NCI-H510A (cell line): ENCODE data around the gene GORAB.

Source experiments
- DNase-seq: peaks from one replicate; lab custom pipeline; 2025; lab: John Stamatoyannopoulos, UW

The GORAB gene

GRCh38 chr1:170538687-170539086 lies 6.7 kb downstream of the GORAB start:
- no peak for DNase-seq

DNA sequence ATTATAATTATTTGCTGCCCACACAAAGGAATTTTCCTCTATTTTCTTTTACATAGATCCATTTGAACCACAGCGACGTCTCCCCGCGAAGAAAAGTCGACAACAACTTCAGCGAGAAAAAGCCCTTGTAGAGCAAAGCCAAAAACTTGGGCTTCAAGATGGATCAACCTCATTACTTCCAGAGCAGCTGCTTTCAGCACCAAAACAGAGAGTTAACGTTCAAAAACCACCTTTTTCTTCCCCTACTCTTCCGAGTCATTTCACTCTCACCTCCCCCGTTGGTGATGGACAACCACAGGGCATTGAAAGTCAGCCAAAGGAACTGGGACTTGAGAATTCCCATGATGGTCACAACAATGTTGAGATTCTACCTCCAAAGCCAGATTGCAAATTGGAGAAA lies 7.2 kb downstream of the GORAB start:
- DNase-seq, result no peak

DNA sequence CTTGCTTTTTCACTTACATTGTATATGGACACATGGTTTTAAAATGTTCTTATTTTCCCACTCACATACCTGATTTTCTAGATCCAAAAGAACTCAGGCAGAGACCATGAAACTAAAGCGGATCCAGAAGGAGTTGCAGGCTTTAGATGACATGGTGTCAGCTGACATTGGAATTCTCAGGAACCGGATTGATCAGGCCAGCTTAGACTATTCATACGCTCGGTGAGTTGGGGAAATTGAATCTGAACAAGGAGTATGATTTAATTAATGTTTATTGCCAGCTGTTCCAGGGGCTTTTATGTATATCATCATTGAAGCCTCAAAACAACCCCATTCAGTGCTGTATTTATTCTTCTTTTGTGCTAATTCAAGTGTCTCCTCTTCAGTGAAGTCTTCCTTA lies 12.7 kb downstream of the GORAB start:
- DNase-seq, result no peak

DNA sequence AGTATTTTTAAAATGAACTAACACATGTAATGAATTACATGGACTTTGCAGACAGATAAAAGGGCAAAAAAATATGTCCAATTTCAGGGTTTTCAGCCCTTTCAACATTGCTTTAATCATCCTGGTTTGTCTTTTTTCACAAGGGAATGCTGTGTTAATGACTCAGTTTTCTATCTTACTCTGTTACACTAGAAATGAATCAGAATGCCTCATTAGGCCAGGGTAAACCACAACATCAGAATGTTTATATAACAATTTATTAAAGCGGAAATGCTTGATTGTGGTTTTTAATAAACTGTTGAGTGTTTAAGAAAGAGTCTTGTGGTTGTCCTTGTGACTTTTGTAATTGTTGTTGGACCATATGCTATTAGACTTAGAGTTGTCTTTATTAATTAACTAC lies 13.5 kb downstream of the GORAB start:
- no peak for DNase-seq

DNA sequence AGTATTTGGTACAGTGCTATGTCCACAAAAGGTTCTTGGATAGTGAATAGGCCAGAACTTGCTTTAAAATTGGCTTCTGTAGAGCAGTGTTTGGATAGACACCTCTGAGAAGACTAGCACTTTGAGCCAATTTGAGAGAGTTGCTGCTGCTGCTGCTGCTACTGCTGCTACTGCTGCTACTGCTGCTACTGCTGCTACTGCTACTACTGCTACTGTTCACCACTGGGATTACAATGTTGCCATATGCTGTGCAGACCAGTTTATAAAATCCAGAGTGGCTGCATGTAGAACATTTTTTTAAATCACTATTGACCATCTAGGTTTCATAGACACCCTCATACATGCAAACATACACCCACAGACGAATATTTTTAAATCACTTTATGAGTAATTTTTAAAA lies 15.3 kb downstream of the GORAB start:
- no peak for DNase-seq

GRCh38 chr1:170548497-170548896 lies 16.5 kb downstream of the GORAB start:
- DNase-seq, result no peak

GRCh38 chr1:170555370-170555769 lies 23.4 kb downstream of the GORAB start:
- DNase-seq, result no peak

DNA sequence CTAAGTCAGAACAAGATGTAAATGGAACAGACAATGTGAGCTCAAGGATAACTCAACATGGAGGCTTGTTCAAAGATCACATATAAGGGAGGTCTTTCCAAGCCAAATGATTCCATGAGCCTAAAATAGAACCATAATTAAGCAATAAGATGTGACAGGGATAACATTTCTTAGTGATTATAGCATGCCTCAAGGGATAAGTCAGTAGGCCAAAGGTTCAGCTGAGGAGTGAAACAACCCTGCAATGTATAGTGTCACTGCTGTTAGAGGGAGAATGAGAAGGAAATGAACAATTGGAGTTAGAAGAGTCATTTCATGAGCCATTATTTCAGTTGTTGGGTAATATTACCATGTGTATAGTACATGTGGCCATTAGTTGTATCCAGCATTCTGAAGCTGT lies 25.0 kb downstream of the GORAB start:
- no peak for DNase-seq

DNA sequence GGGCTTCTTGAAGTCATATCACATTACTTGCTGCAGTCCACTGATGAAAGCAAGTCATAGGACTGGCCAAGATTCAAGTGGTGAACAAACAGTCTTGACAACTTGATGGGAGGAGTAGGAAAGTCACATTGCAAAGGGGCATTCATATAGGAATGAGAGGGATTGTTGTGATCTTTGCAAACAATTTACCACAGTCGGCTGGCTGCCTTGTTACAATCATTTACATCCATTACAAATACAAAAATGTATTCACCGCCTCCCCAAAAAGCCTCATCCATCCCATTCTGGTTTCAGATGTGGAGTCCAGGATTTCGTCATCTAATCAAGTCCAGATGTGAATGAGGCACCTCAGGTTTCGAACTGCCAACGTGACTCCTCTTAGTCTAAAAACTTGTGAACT lies 26.8 kb downstream of the GORAB start:
- no peak for DNase-seq

GRCh38 chr1:170559166-170559565 lies 27.2 kb downstream of the GORAB start:
- DNase-seq, result no peak

DNA sequence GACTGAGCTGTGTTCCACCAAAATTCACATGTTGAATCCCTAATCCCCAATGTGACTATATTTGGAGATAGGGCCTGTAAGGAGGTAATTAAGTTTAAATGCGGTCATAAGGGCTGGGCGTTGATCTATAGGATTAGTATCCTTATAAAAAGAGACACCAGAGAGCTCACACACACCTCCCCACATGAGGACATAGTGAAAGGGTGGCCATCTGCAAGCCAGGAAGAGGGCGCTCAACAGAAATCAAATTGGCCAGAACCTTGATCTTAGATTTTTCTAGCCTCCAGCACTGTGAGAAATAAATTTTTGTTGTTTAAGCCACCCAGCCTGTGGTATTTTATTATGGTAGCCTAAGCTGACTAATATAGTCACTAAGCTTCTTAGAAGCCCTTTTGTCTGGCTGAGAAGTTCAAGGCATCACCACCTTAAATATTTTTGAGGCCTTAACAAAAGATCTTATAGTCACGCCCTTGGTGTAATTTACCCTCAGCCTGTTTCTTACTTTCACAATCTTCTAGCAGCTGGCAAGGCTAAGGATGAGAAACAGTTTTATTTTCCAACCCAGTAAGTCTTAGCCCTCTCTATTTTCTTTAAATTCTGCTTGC lies 28.8 kb downstream of the GORAB start:
- no peak for DNase-seq

- no peak for DNase-seq
Observed at GRCh38 chr1:170562646-170563338, 30.8 kb downstream of the GORAB start.

DNA sequence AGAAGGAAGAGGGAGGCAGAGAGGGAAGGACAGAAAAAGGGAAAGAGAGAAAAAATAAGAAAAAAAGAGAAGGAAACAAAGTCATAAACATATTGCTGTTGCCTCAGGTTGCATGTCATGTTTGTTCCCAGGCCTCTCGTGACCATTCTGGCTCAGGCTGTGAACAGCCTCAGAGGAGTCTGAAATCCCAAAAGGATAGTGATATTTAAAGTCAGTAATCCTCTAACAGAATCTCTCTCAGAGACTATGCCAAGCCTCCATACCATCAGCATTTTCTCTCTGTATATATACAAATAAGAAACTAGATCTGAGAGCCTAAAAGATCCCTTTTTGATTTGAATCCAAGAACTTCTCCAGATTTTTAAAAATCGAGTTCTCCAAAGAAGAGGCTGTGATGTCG lies 35.2 kb downstream of the GORAB start:
- no peak for DNase-seq

GRCh38 chr1:170568197-170568596 lies 36.2 kb downstream of the GORAB start:
- DNase-seq, result no peak

DNA sequence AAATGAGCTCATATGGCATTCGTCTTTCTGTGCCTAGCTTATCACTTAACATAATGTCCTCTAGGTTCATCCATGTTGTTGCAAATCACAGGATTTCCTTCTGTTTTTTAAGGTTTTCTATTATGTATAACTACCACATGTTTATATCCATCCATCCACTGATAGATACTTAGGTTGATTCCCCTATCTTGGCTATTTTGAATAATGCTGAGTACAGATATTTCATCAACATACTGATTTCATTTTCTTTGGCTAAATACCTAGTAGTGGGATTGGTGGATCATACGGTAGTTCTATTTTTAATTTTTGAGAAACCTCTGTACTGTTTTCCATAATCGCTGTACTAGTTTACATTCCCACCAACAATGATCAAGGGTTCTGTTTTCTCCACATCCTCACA lies 45.0 kb downstream of the GORAB start:
- no peak for DNase-seq

GRCh38 chr1:170578359-170578758 lies 46.4 kb downstream of the GORAB start:
- no peak for DNase-seq

DNA sequence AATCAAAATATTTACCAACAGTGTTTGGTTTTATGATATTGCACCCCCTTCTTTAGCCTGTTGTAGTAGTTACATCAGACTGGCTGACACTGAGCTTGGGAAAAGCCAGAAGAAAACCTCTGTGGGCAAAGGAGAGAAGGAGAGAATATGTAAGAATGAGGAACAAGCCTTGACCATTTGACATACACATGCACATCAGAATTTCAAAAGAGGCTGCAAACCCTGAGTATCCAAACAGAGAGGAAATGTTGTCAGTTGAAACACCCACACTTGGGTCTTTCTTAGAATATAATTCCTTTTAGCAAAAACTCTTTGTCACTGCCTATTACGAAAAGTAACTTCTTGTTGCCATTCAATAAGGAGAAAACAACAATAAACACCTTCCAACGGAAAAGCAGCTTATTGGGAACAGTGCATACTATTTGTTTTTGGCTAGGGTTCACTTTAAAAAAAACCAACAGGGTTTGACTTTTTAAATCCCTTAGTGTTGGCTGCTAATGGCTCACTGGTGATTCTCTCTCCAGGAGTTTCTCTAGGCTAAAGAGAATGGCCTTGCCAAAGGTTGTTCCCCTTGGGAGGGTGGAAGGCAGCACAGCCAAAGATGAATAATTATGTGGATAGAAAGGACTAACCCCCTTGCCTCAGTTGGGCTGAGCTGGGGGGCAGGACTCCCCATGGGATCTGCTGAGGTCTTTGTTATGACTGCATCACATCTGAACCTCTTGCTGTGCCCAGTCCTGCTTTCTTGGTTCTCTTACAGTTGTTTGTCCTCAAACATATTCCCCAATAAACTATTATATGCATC lies 48.9 kb downstream of the GORAB start:
- no peak for DNase-seq

GRCh38 chr1:170583186-170583585 lies 51.2 kb downstream of the GORAB start:
- DNase-seq, result no peak

DNA sequence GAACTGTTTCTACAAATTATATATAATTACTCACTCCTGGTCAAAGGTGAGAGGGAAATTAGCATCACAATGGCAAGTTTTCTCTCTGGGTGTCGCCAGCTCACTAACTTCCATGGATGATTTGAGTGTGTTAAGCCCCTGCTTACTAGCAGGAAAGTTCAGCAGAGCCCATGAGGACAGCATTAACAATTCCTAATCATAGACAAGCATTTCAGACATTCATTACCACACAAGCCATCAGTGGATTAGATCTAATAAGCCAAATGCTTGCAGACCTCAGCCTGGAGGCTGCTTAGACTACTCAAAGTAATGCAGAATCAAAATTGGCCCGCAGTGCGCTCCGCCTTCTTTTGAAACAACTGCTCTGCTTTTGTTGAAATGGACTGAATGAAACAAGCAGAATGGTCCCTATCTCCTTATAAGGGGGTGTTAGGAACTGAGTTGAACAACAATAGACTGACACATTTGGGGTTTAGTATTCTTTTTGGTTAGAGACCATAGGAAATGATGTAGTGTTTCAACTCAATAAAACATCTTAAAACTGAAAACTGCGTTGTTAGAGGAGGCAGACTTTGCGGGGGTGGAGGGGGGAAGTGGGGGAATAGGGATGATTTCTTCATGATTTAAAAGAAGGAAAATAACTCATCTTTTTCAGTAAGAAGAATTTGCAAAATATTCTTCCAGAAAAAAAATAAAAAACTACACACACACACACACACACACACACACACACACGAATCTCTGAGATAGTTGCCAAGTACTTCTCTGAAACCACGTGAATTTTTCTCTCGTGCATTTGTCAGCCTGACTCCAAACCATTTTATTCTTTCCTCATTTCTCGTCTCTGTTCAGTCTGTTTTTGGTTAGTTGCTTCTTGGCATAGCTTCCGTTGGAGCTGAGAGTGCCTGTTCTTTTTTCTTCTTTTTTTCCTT lies 54.6 kb downstream of the GORAB start:
- DNase-seq, result no peak

DNA sequence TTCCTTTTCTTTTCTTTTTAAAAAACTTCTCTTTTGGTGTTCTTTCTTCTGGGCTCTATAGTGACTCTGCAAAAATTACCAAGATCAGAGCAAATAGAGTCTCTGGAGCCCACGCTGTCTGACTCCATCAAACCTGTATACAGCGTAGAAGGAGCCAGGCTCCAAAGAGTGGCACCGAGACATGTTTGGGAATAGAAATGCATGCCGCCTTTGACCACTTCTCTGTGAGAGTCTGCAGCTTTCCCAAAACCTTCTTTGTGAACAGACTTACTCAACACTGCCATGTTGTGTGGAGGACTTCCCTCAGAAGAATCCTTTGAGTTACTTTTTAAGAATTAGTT lies 55.3 kb downstream of the GORAB start:
- DNase-seq, result no peak

DNA sequence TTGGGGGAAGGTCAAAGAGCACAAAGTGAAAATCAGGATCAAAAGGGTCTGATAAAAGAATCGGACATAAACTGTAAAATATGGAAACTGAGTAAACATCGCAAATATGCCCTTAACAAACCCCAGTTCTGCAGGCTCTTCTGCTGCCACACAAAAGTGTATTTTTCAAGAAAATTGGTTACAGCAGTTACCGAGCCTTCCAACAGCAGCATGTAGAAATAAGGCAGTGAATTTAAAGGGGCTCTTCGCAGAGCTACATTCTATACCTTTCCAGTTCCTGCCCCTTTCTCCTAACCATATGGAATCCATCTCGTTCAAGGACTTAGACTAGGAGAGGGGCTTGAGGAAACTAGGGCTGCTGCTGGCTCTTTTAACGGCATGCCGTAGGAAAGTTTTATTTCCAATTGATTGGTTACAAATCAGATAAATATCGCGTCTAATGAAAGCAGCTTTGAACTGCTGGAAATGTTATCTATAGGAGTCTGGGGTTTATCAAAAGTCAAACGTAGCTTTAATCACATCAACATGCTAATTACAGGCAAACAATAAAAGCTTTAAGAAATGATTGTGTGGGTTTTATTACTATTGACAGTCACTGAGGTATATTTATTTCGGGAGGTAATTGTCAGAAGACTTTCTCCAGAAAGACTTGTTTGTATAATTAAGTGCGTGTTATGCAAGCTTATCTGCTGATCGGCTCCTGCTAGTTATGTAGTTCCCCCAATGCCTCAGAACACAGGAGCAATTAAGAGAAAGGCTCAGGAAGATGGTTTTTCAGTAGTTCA lies 59.1 kb downstream of the GORAB start:
- no peak for DNase-seq
